Measurements from ENCODE around the gene KDM4C.
A peak's percentile ranks its signal among the peaks of the same experiment; 100 is the strongest.
"Not testable (repeated sequence)": the region's sequence is repeated elsewhere in the genome, so short reads cannot be mapped to it uniquely, and the experiment has no call there.

KDM4C gene

GRCh38 chr9:7178729-7179128, 421.0 kb downstream of the KDM4C start:
- no peak for DNase-seq

GRCh38 chr9:7180247-7180646, 422.5 kb downstream of the KDM4C start:
- DNase-seq, result no peak

- DNase-seq, result not testable (repeated sequence)
Measured at GRCh38 chr9:7183139-7183538, 425.4 kb downstream of the KDM4C start.

GRCh38 chr9:7185612-7186011, 427.8 kb downstream of the KDM4C start:
- no peak for DNase-seq

GRCh38 chr9:7186175-7186574, 428.4 kb downstream of the KDM4C start:
- DNase-seq, result no peak

- DNase-seq, result no peak
Measured at GRCh38 chr9:7192266-7192665, 434.5 kb downstream of the KDM4C start.

GRCh38 chr9:7195526-7195925, 437.8 kb downstream of the KDM4C start:
- DNase-seq, result no peak

GRCh38 chr9:7196467-7196866, 438.7 kb downstream of the KDM4C start:
- DNase-seq, result no peak

GRCh38 chr9:7201196-7201595, 443.4 kb downstream of the KDM4C start:
- DNase-seq, result no peak

GRCh38 chr9:7205806-7206205, 448.0 kb downstream of the KDM4C start:
- DNase-seq, result no peak

GRCh38 chr9:7206221-7206758, 448.5 kb downstream of the KDM4C start:
- DNase-seq, result no peak

- no peak for DNase-seq
Measured at GRCh38 chr9:7209016-7209715, 451.4 kb downstream of the KDM4C start.

GRCh38 chr9:7209990-7210389, 452.2 kb downstream of the KDM4C start:
- no peak for DNase-seq

- DNase-seq, result no peak
Measured at GRCh38 chr9:7210854-7211637, 453.3 kb downstream of the KDM4C start.

- no peak for DNase-seq
Measured at GRCh38 chr9:7211657-7212056, 453.9 kb downstream of the KDM4C start.

GRCh38 chr9:7212101-7212500, 454.3 kb downstream of the KDM4C start:
- no peak for DNase-seq

- DNase-seq, result peak; percentile 61
Measured at GRCh38 chr9:7216004-7216841, 458.4 kb downstream of the KDM4C start.

- DNase-seq, result no peak
Measured at GRCh38 chr9:7223981-7224380, 466.2 kb downstream of the KDM4C start.
